Embryonic facial prominence (tissue), 1 donor: ENCODE results near the gene GSDME.

ENCODE experiments used
- DNase-seq: peaks from one replicate; pipeline ENCODE4 v3.0.0-alpha.2; 2016; ENCODE audit errors: extremely low spot score

Gene GSDME

GRCh38 chr7:24769851-24770250 lies 12.6 kb upstream of the GSDME start:
- no peak for DNase-seq

DNA sequence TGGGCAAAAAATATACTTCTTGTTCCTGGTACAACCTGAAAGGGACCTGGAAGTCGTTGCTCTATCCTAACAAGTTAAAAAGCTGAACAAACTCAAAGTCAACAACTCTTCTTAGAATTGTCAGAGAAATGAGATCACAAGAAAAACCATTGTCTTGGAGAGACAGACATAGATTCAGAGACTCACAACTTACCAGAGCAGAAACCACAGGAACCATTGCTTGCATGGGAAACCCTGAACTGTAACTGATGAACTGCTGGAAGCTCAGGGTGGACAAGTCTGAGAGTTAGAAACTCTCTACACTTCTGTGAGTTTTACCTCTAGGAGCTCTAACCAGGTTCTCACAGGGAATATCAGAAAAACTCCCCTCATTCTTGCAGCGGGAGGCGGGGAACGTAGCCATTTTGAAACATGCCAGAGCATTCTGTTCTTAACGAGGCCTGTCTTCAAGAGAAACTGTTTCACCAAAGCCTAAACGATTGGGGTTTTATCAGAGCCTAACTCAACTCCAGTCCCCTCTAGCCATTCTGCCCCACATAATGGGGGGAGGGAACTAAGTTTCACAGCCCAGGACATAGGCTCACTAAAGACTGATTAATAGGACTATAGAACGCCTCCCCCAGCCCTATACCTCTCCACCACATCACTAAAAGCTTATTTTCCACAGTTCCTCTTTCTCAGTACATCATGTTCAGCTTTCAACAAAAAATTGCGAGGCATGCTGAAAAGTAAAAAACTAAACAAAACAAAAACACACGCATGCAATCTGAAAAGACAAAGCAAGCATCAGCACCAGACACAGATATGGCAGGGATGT lies 12.0 kb upstream of the GSDME start:
- no peak for DNase-seq

DNA sequence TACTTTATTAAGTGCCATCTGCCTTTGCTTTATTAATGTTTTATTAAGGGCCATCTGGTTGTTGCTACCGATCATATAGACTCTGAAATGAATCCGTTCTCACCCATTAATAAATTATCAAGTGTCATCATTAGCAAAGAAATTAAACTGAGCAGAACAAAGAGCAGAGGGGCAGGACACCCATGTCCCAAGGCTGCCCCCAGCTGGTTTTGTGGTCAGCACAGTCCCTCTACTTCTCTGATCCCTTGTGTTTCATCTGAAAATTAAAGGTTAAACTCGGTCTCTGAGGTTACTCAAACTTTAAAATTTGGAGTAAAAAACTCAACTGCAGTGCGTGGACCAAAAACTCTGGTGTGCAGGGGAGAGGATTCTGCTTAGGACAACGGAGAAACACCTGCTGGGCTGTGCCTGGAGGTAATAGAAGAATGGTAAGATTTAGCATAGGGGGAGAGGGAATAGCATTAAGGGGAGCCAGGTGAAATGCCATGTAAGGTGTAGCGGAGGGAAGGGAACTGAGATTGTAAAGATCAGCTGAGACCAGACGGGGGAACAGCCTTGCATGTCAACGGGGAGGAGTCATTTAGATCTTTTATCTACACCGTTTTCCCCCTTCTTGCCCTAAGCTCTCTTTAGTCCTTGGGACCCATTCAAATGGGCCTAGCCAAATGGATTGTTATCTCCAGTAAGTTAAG lies 10.8 kb upstream of the GSDME start:
- no peak for DNase-seq

DNA sequence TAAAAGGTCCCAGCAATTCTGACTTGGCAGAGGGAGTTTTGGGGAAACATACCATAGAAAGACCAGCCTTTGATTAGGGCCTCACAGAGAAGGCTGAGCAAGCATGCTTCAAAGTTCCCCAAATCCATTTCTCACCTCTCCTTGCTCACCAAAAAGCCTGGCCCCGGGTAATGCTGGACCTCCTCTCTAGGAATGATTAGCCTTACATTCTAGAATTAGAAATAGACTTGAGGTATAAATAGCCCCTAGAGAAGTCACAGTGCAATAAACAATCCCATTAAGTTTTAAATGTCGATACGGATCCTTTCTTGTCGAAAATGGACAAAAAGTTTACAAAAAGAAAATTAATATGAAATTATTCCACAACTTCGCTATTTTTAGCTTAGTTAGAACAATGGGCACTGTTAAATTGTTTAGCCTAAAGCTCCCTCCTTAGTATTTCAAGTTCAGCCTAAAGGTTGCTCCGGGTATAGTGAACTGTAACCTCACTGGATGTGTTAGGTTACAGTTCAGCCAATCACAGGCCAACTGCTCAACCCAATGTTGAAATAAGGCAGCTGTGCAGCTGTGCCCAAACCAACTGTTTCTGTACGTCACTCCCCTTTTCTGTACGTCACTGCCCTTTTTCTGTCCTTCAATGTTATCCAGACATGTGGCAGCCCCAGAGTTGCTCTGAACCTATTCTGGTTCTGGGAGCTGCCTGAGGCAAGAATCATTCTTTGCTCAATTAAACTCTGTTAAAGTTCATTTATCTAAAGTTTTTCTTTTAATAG lies 7.9 kb upstream of the GSDME start:
- DNase-seq = no peak

- DNase-seq = no peak
Measured at GRCh38 chr7:24764011-24764410, 6.7 kb upstream of the GSDME start.

DNA sequence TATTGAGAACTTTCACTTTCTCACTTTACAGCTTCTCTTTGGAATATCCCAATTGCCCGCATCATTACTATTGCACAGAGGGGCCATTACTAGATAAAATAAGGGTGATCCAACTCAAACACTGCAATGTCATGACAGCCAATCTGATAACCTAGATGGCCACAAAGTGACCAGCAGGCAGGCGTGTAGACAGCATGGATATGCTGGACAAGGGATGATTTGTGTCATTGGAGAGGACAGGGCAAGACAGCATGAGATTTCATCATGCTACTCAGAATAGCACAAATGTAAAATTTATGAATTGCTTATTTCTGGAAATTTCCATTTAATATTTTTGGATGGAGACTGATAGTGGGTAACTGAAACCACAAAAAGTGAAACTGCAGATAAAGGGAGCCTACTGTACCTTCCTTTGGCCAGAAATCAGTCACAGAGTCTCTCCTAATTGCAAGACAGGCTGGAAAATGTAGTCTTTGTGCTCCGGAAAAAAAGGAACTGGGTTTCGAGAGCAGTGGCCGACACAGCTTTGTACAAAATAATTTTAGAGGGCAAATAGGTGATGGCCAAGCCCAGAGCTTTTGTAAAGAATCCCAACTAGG lies 6.1 kb upstream of the GSDME start:
- no peak for DNase-seq

- no peak for DNase-seq
Measured at GRCh38 chr7:24762771-24763170, 5.5 kb upstream of the GSDME start.

DNA sequence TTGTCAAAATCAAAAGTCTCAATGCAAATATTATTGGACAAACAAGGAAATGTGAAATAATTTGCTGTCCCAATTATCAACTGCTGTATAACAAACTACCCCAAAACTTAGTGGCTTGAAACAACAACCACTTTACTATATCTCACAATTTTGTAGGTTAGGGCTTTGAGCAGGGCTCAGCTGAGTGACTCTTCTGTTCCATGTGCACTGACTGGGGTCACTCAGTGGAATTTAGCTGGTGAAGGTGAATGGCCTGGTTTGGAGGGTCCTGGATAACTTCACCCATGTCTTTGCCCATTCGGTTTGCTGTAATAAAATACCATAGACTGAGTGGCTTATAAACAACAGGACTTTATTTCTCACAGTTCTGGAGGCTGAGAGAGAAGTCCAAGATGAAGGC lies 3.7 kb upstream of the GSDME start:
- no peak for DNase-seq

DNA sequence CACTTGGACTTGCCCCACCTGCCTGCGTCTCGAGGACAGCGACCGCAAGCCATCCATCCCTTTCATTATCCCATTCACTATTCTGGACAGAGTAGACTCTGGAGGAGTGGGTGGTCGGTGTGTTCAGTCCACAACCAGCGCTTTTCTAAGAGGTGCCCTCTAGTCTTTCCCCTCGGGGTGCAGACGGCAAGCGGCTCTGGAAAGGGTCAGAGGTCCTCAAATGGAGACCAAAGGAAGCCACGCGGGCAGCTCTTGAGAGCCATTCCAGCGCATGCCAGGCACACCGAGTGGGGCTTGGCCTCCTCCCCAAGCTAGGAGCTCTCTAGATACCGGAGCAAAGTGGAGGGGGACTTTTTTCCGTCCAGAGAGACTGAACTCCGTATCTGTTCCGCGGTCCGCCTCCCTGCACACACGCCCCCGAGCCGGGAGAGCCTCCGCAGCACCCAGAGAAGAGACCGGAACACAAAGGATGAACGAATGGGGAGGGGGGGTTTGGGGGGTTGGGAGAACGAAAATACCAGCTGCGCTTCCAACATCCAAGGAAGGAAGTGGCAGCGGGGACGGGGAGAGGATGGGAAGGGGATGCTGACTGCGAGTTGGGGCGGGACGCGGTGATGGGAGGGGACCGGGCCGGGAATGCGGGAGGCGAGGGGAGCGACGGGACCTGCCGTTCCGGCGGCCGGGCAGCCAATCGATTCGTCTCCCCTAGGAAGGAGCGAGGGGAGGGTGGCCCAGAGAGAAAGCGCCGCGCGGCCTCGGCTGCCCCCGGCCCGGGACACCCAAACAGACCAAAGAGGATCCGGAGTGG lies 515 bp downstream of the GSDME start:
- no peak for DNase-seq

- no peak for DNase-seq
Measured at GRCh38 chr7:24755541-24756407, 1.5 kb downstream of the GSDME start.

GRCh38 chr7:24754906-24755506 lies 2.3 kb downstream of the GSDME start:
- no peak for DNase-seq

DNA sequence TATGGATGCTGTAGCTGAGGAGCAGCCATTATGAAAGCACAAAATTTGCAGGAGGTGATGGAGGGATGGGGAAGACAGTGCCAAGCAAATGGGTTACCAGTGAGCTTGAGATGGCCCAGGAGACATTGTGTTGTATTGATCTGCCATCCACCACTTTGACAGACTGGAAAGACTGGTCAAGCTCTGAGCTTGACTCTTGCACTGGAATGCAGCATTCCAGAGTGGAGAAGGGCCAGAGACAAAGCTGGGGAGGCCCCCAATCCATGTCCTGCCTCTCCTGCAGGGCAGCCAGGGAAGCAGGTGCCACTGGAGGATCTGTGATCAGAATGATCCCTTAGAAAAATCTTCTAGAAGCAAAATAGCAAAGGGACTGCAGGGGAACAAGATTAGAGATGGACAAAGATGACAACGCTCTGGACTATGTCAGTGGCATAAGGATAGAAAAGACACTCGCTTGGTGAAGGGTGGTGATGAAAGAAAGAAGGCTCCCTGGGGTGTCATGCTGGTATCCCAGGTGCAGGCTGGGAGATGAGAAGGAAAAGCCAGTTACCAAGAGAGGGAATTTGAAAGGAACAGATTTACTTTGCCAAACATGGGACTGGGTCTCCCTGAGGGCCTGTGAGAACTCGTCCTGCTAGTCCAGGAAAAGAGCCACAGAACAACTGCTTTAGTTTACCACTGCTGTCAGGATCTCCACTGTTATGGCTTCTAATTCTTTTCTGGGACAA lies 5.0 kb downstream of the GSDME start:
- no peak for DNase-seq

GRCh38 chr7:24751484-24751883 lies 5.8 kb downstream of the GSDME start:
- no peak for DNase-seq

DNA sequence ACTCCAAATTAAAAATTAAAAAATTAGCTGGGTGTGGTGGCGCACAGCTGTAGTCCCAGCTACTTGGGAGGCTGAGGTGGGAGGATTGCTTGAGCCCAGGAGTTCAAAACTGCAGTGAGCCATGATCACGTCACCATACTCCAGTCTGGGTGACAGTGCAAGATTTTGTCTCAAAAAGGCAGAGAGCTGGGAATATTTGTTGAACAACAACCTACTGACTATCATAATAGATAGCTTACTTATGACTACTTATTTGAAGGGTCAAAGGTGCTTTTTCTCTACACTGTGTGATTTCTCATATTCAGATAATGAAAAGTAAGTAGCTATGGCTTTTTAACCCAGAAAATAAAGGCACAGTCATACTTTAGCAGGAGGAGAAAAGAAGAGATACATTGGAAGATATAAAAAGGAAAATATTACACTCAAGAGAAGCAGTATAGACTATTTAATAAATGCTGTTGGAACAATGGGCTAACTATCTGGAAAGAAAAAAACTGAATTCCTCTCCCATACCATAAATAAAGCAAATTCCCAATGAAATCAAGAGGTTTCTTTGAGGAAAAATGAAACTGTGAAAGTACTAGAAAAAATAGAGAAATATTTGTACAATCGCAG lies 6.7 kb downstream of the GSDME start:
- no peak for DNase-seq

GRCh38 chr7:24748521-24748920 lies 8.7 kb downstream of the GSDME start:
- no peak for DNase-seq

- no peak for DNase-seq
Measured at GRCh38 chr7:24745355-24745754, 11.9 kb downstream of the GSDME start.

GRCh38 chr7:24743471-24743870 lies 13.8 kb downstream of the GSDME start:
- DNase-seq = no peak

DNA sequence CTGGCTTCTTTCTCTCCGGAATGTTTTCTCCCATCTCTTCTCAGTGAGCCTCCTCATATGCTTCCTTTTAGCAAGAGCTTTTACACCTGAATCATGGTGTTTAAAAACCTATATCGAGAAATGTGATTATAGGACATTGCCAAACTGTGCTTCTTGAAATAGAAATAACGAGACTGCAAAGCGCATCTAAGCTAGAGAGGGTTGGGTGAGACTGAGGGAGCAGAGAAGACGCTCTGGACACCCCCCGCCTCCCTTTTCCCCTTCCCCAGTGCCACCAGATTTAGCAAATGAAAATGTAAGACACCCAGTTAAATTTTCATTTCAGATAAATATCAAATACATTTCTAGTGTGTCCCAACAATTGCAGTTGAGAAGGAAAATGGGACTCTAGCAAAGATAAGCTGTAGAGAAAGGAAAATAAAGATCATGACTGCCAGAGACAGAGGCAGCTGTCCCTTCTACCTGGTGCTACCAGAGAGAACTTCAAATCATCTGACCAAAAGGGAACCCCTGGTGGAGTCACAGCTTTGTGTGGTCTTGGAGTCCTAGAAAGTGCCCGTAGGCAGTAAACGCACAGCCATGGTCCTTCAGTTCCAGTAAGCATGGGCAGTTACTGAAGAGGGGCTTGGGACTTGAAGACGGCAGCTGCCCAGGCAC lies 14.6 kb downstream of the GSDME start:
- DNase-seq = no peak
